ENCODE measurements around the gene ZNF792. TPM values are rescaled to one million over a fixed set of nuclear protein-coding genes. Genes with fewer than 3 reads are reported as not detected.
A peak's percentile ranks its signal among the peaks of the same experiment; 100 is the strongest.

The ZNF792 gene
- total RNA-seq, 3 donors from 2014 or later (not counting 1 experiment from before 2014, with no cell fraction given), result 11.9 to 19.6 (median 16.2) TPM

- no peak overlapping the region for H3K4me3 Mint-ChIP-seq
- H3K9me3 Mint-ChIP-seq, result no peaks in the 10 kb centered on the region
- Histone ChIP-seq H3K27me3 (ENCODE audit: control insufficient read depth, insufficient read depth, low read length) (no peaks in the 10 kb centered on the region), H3K4me3 (ENCODE audit: low read length) (no peak overlapping the region), H3K27ac (ENCODE audit: low read length) (no peak overlapping the region), H3K9me3 (ENCODE audit: control insufficient read depth, insufficient read depth, low read length) (no peaks in the 10 kb centered on the region), H3K36me3 (ENCODE audit: control insufficient read depth, insufficient read depth, low read length) (no peaks in the 10 kb centered on the region), H3K4me1 (ENCODE audit: control insufficient read depth, insufficient read depth, low read length) (peaks cover 16% of the 10 kb centered on the region)
- DNase-seq (no peak), ATAC-seq (no peak)
- no peaks in the 10 kb centered on the region for H3K36me3 Mint-ChIP-seq
- peaks cover 0 to 3% of the 10 kb centered on the region in 2 donors for H3K27me3 Mint-ChIP-seq (ENCODE audit: low read depth in 2 of 2)
- intact Hi-C loops (cut with micrococcal nuclease), result no loop called here
- no peak overlapping the region for H3K27ac Mint-ChIP-seq
- peaks cover 23 to 42% of the 10 kb centered on the region in 2 donors for H3K4me1 Mint-ChIP-seq
- 93% methylated on average over 6 of the region's 6 CpGs for WGBS (ENCODE audit: insufficient coverage)
- TF ChIP-seq, protein P1, sequence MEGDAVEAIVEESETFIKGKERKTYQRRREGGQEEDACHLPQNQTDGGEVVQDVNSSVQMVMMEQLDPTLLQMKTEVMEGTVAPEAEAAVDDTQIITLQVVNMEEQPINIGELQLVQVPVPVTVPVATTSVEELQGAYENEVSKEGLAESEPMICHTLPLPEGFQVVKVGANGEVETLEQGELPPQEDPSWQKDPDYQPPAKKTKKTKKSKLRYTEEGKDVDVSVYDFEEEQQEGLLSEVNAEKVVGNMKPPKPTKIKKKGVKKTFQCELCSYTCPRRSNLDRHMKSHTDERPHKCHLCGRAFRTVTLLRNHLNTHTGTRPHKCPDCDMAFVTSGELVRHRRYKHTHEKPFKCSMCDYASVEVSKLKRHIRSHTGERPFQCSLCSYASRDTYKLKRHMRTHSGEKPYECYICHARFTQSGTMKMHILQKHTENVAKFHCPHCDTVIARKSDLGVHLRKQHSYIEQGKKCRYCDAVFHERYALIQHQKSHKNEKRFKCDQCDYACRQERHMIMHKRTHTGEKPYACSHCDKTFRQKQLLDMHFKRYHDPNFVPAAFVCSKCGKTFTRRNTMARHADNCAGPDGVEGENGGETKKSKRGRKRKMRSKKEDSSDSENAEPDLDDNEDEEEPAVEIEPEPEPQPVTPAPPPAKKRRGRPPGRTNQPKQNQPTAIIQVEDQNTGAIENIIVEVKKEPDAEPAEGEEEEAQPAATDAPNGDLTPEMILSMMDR (IDR thresholded peaks at IDR 0.05), result no peak
Measured at GRCh38 chr19:34989298-34989697, 25.3 kb upstream of the ZNF792 start.

DNA sequence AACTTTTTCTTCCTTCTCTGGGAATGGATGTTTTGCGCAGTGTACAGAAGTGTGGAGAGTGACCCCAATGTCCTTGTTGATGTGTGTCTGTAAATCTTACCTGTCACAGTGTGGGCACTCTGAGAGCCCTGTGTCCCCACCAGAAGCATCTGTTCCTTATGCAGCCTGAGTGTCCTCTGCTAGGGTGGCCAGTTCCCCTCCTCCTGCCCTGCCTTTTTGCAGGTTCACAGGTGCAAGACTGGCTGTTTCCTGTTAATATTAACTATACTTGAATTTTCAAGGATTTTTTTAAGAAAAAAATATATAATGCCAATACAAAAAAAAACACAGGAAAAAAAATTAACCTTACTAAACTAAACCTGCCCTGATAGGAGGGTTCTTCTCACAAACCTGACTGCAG is 24.1 kb upstream of the ZNF792 start:
- intact Hi-C loops (cut with micrococcal nuclease), result no loop called here
- Histone ChIP-seq H3K4me1 (ENCODE audit: control insufficient read depth, insufficient read depth, low read length) (peaks cover 9% of the 10 kb centered on the region), H3K27ac (ENCODE audit: low read length) (no peak overlapping the region), H3K36me3 (ENCODE audit: control insufficient read depth, insufficient read depth, low read length) (no peaks in the 10 kb centered on the region), H3K27me3 (ENCODE audit: control insufficient read depth, insufficient read depth, low read length) (no peaks in the 10 kb centered on the region), H3K4me3 (ENCODE audit: low read length) (no peak overlapping the region), H3K9me3 (ENCODE audit: control insufficient read depth, insufficient read depth, low read length) (no peaks in the 10 kb centered on the region)
- Mint-ChIP-seq H3K4me1 (peaks cover 23 to 34% of the 10 kb centered on the region in 2 donors), H3K27ac (no peak overlapping the region), H3K36me3 (no peaks in the 10 kb centered on the region), H3K9me3 (no peaks in the 10 kb centered on the region), H3K4me3 (no peak overlapping the region), H3K27me3 (ENCODE audit: low read depth in 2 of 2) (peaks cover 0 to 3% of the 10 kb centered on the region in 2 donors)
- TF ChIP-seq, protein P1 (IDR thresholded peaks at IDR 0.05), result no peak
- DNase-seq (no peak), ATAC-seq (no peak)
- WGBS (ENCODE audit: insufficient coverage), result 100% methylated on average over 1 of the region's 1 CpG

GRCh38 chr19:34985249-34986022 is 21.4 kb upstream of the ZNF792 start:
- Mint-ChIP-seq H3K36me3 (no peaks in the 10 kb centered on the region), H3K9me3 (no peaks in the 10 kb centered on the region), H3K4me1 (peaks cover 12 to 22% of the 10 kb centered on the region in 2 donors), H3K4me3 (peak overlapping the region; percentile 26), H3K27me3 (ENCODE audit: low read depth in 2 of 2) (peaks cover 0 to 3% of the 10 kb centered on the region in 2 donors), H3K27ac (peak overlapping the region; percentile 66 to 82)
- ATAC-seq, result peak; percentile 48 to 74 (median 58)
- intact Hi-C loops (cut with micrococcal nuclease), result no loop called here
- Histone ChIP-seq H3K9me3 (ENCODE audit: control insufficient read depth, insufficient read depth, low read length) (no peaks in the 10 kb centered on the region), H3K4me1 (ENCODE audit: control insufficient read depth, insufficient read depth, low read length) (peaks cover 9% of the 10 kb centered on the region), H3K4me3 (ENCODE audit: low read length) (no peak overlapping the region), H3K27ac (ENCODE audit: low read length) (peak overlapping the region; percentile 4), H3K36me3 (ENCODE audit: control insufficient read depth, insufficient read depth, low read length) (no peaks in the 10 kb centered on the region), H3K27me3 (ENCODE audit: control insufficient read depth, insufficient read depth, low read length) (no peaks in the 10 kb centered on the region)
- TF ChIP-seq, protein P1 (IDR thresholded peaks at IDR 0.05), result no peak
- peak in 1 of 2 donors; percentile 51 for DNase-seq
- WGBS (ENCODE audit: insufficient coverage), result 13% methylated on average over 6 of the region's 7 CpGs
